H1 (cell line): ENCODE data around the gene ITGA5. TPM values are rescaled to one million over a fixed set of nuclear protein-coding genes. Genes with fewer than 3 reads are reported as not detected.
A peak's percentile ranks its signal among the peaks of the same experiment; 100 is the strongest.
"Not testable (repeated sequence)": the region's sequence is repeated elsewhere in the genome, so short reads cannot be mapped to it uniquely, and the experiment has no call there.

ENCODE experiments used
- CTCF ChIA-PET: fragments of 300-600 bp; sonication (Branson Sonifier 250); formaldehyde crosslinking; loops from one replicate; lab custom pipeline; 2021; ENCODE audit not compliant: partially characterized antibody; lab: Charles Lee
- POLR2A ChIA-PET: fragments of 300-600 bp; sonication (Branson Sonifier 250); formaldehyde crosslinking; loops from one replicate; lab custom pipeline; 2021; ENCODE audit warnings: inconsistent platforms; ENCODE audit not compliant: partially characterized antibody; lab: Charles Lee
- DNase-seq, 2 experiments: peaks; one replicate each; pipeline versions ENCODE4 v3.0.0 to v3.0.0-alpha.2; 2010 to 2022; ENCODE audit warnings: low spot score in 2 of 2, low read depth in 1 of 2, mixed read lengths in 1 of 2
- FAIRE-seq: peaks from 2 replicates; lab custom pipeline; 2011; peaks lifted over from hg19 to GRCh38; lab: Jason Lieb, UNC
- H2AFZ ChIP-seq: 2 replicates; pipeline ENCODE4 v1.8.1; 2012; ENCODE audit warnings: low read length, inconsistent platforms
- H2AK5ac ChIP-seq: 2 replicates; pipeline ENCODE4 v1.6.1; 2013; ENCODE audit warnings: low read depth, low read length
- H2BK120ac ChIP-seq: replicated peaks from 2 replicates; pipeline ENCODE3; 2013; ENCODE audit warnings: low read depth, low read length, inconsistent platforms
- H2BK12ac ChIP-seq: 2 replicates; pipeline ENCODE4 v1.6.1; 2013; ENCODE audit warnings: low read depth, low read length
- H2BK15ac ChIP-seq: 2 replicates; pipeline ENCODE4 v1.6.1; 2013; ENCODE audit warnings: low read length
- H2BK20ac ChIP-seq: 2 replicates; pipeline ENCODE4 v1.6.1; 2013; ENCODE audit warnings: low read length
- H2BK5ac ChIP-seq: 2 replicates; pipeline ENCODE4 v1.6.1; 2013; ENCODE audit warnings: low read depth, low read length
- H3K14ac ChIP-seq: 2 replicates; pipeline ENCODE4 v1.6.1; 2013; ENCODE audit warnings: inconsistent platforms; ENCODE audit not compliant: insufficient read length
- H3K18ac ChIP-seq: 2 replicates; pipeline ENCODE4 v1.6.1; 2013; ENCODE audit warnings: low read length; ENCODE audit errors: extremely low read depth
- H3K23ac ChIP-seq: 2 replicates; pipeline ENCODE4 v1.6.1; 2013; ENCODE audit warnings: inconsistent platforms; ENCODE audit not compliant: insufficient read length
- H3K23me2 ChIP-seq: 2 replicates; pipeline ENCODE4 v1.6.1; 2013; ENCODE audit warnings: low read depth, low read length
- H3K27ac ChIP-seq: 2 replicates; pipeline ENCODE4 v1.6.1; 2011; ENCODE audit warnings: low read depth, low read length, inconsistent platforms
- H3K27me3 ChIP-seq, 4 experiments: replicated peaks in 1 of 4; 1 replicate in 1 of 4; 2 replicates in 3 of 4; pipeline versions ENCODE4 v1.6.1 to v1.8.1; 2011 to 2013; ENCODE audit warnings: low read length in 3 of 4, mild to moderate bottlenecking in 3 of 4, inconsistent platforms in 2 of 4, mixed read lengths in 2 of 4, moderate library complexity in 1 of 4; ENCODE audit not compliant: control insufficient read depth in 3 of 4, insufficient read depth in 3 of 4; ENCODE audit errors: extremely low read depth in 1 of 4
- H3K36me3 ChIP-seq, 4 experiments: 2 replicates each; pipeline versions ENCODE4 v1.6.1 to v1.8.1; 2011 to 2013; ENCODE audit warnings: mild to moderate bottlenecking in 4 of 4, low read length in 3 of 4, moderate library complexity in 2 of 4, control low read depth in 1 of 4, inconsistent platforms in 1 of 4; ENCODE audit not compliant: insufficient read depth in 4 of 4, control insufficient read depth in 2 of 4
- H3K4ac ChIP-seq: replicated peaks from 2 replicates; pipeline ENCODE3; 2013; ENCODE audit warnings: low read length, low read depth, mixed read lengths, inconsistent platforms; ENCODE audit not compliant: insufficient read length
- H3K4me1 ChIP-seq, 4 experiments: replicated peaks in 1 of 4; 1 replicate in 1 of 4; 2 replicates in 3 of 4; pipeline versions ENCODE4 v1.6.1 to v1.8.1; 2011 to 2013; ENCODE audit warnings: low read length in 3 of 4, inconsistent platforms in 2 of 4, mixed read lengths in 1 of 4; ENCODE audit not compliant: insufficient read depth in 4 of 4, control insufficient read depth in 3 of 4
- H3K4me2 ChIP-seq, 2 experiments: 2 replicates each; pipeline versions ENCODE4 v1.6.1 to v1.8.1; 2011 to 2013; ENCODE audit warnings: low read depth in 2 of 2, low read length in 2 of 2, control low read depth in 1 of 2, inconsistent platforms in 1 of 2, mild to moderate bottlenecking in 1 of 2; ENCODE audit not compliant: insufficient read depth in 1 of 2
- H3K4me3 ChIP-seq, 4 experiments: fragments of 200-600, 300-600 bp in 1 of 4; sonication (generic), shearing (Covaris generic), sonication (Bioruptor Twin) in 1 of 4; 2 replicates each; pipeline versions ENCODE4 v1.5.1 to v1.8.1; 2011 to 2016; ENCODE audit warnings: low read length in 4 of 4, low read depth in 3 of 4, control low read depth in 2 of 4, inconsistent platforms in 2 of 4, mild to moderate bottlenecking in 2 of 4, mixed read lengths in 1 of 4, moderate library complexity in 1 of 4; ENCODE audit not compliant: insufficient read depth in 2 of 4; ENCODE audit errors: extremely low read depth in 1 of 4
- H3K56ac ChIP-seq: replicated peaks from 2 replicates; pipeline ENCODE3; 2013; ENCODE audit warnings: low read depth, mild to moderate bottlenecking, mixed read lengths, low read length, inconsistent platforms; ENCODE audit not compliant: insufficient read length
- H3K79me1 ChIP-seq: 2 replicates; pipeline ENCODE4 v1.6.1; 2013; ENCODE audit warnings: low read depth, low read length, control low read depth
- H3K79me2 ChIP-seq, 2 experiments: 2 replicates each; pipeline versions ENCODE4 v1.6.1 to v1.8.1; 2012 to 2013; ENCODE audit warnings: low read length in 2 of 2, mild to moderate bottlenecking in 2 of 2, inconsistent platforms in 1 of 2; ENCODE audit not compliant: insufficient read depth in 2 of 2, control insufficient read depth in 1 of 2
- H3K9ac ChIP-seq, 4 experiments: replicated peaks in 1 of 4; 1 replicate in 1 of 4; 2 replicates in 3 of 4; pipeline versions ENCODE4 v1.6.1 to v1.8.1; 2011 to 2013; ENCODE audit warnings: low read depth in 3 of 4, low read length in 3 of 4, control low read depth in 2 of 4, mild to moderate bottlenecking in 2 of 4, moderate library complexity in 2 of 4, inconsistent platforms in 1 of 4; ENCODE audit errors: extremely low read depth in 1 of 4
- H3K9me3 ChIP-seq, 2 experiments: 2 replicates each; pipeline versions ENCODE4 v1.6.1 to v1.8.1; 2012 to 2013; ENCODE audit warnings: mild to moderate bottlenecking in 2 of 2, moderate library complexity in 2 of 2, control low read depth in 1 of 2, inconsistent platforms in 1 of 2, low read depth in 1 of 2, low read length in 1 of 2, mixed read lengths in 1 of 2; ENCODE audit not compliant: insufficient read depth in 2 of 2
- H4K20me1 ChIP-seq, 2 experiments: replicated peaks in 1 of 2; 2 replicates each; pipeline versions ENCODE3 to v1.8.1; 2011 to 2013; ENCODE audit warnings: inconsistent platforms in 2 of 2, low read length in 2 of 2, mild to moderate bottlenecking in 1 of 2; ENCODE audit not compliant: insufficient read depth in 2 of 2, control insufficient read depth in 1 of 2
- H4K5ac ChIP-seq: 2 replicates; pipeline ENCODE4 v1.6.1; 2013; ENCODE audit warnings: low read length, low read depth, mixed read lengths, inconsistent platforms; ENCODE audit not compliant: insufficient read length
- H4K8ac ChIP-seq: 2 replicates; pipeline ENCODE4 v1.8.0; 2013; ENCODE audit warnings: mild to moderate bottlenecking, moderate library complexity, low read length, inconsistent platforms; ENCODE audit not compliant: insufficient read depth; ENCODE audit errors: extremely low read depth
- H4K91ac ChIP-seq: replicated peaks from 2 replicates; pipeline ENCODE3; 2013; ENCODE audit warnings: low read length, mixed read lengths, inconsistent platforms; ENCODE audit not compliant: insufficient read length
- ASH2L ChIP-seq: fragments of 200-600, 300-600 bp; sonication (generic); IDR thresholded peaks from one replicate; pipeline ENCODE4 v1.7.1; 2017; ENCODE audit warnings: low read length
- CTCF ChIP-seq, 3 experiments: IDR thresholded peaks; 1 replicate in 2 of 3; 2 replicates in 1 of 3; pipeline versions ENCODE4 v1.5.1 to v1.6.1; 2011; ENCODE audit warnings: low read length in 3 of 3, mild to moderate bottlenecking in 3 of 3, inconsistent platforms in 2 of 3, low read depth in 1 of 3, moderate library complexity in 1 of 3; ENCODE audit not compliant: insufficient read depth in 1 of 3; ENCODE audit errors: control extremely low read depth in 1 of 3
- POU5F1 ChIP-seq: IDR thresholded peaks from 2 replicates; pipeline ENCODE4 v1.6.1; 2011; ENCODE audit warnings: low read depth, mild to moderate bottlenecking, low read length, moderate library complexity
- WGBS, 2 experiments: shearing (Covaris generic) in 1 of 2; methylation state at CpG; one replicate each; pipeline versions ENCODE4 v1.1.6 to v1.1.7; 2013 to 2015; ENCODE audit warnings: low lambda C conversion rate in 2 of 2, mixed read lengths in 2 of 2, inconsistent platforms in 1 of 2, low coverage in 1 of 2, missing lambda C conversion rate in 1 of 2; ENCODE audit not compliant: insufficient replicate concordance in 2 of 2, insufficient coverage in 1 of 2, insufficient read length in 1 of 2; ENCODE audit errors: extremely low coverage in 1 of 2, missing lambda C conversion rate in 1 of 2; 5-methylcytosine and 5-hydroxymethylcytosine counted together
- polyA plus RNA-seq, 7 experiments: library from polyadenylated mRNA; depleted of rRNA in 3 of 7; stranded (reverse) in 5 of 7; unstranded in 2 of 7; fragments of >200 nt in 5 of 7; fragments of 200-250 nt in 2 of 7; gene quantifications; 1 replicate in 5 of 7; 2 replicates in 1 of 7; 4 replicates in 1 of 7; pipeline versions ENCODE4 v1.2.1 to v1.2.3, GENCODE V29; 2011 to 2013; ENCODE audit warnings: missing spikeins in 2 of 7, mixed read lengths in 2 of 7
- total RNA-seq: library from RNA; stranded (reverse); fragmentation: NEBNext Ultra II Directional; extraction: Animal tissue kit (Norgen Biotek cat#: 25700); gene quantifications from 2 replicates; pipeline ENCODE4 v1.2.1, GENCODE V29; 2021

The ITGA5 gene
- total and polyA plus RNA-seq, 2 of the 8 experiments (the other 6 are each of a cell fraction or from before 2014, with no cell fraction given): 11.6 to 19.4 TPM

- peak; percentile 13 to 34 (median 16); a peak in 2 of 4 replicates for TF ChIP-seq CTCF (IDR thresholded peaks at IDR 0.05; ENCODE audit: control extremely low read depth in 1 of 3, insufficient read depth in 1 of 3, low read depth in 1 of 3, low read length in 3 of 3)
- peak; percentile 48 for TF ChIP-seq ASH2L
- no peak for TF ChIP-seq POU5F1
- TF ChIP-seq, all 59 proteins: peak for 6
Observed at GRCh38 chr12:54355104-54355815, 63.8 kb downstream of the ITGA5 start (continued).

DNA sequence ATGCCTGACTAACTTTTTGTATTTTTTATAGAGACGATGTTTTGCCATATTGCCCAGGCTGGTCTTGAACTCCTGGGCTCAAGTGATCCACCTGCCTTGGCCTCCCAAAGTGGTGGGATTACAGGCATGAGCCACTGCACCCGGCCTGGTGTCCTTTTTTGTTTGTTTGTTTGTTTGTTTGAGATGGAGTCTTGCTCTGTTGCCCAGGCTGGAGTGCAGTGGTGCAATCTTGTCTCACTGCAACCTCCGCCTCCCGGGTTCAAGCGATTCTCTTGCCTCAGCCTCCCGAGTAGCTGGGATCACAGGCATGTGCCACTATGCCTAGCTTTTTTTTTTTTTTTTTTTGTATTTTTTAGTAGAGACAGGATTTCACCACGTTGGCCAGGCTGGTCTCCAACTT is 64.8 kb downstream of the ITGA5 start:
- not testable (repeated sequence) for H2BK5ac ChIP-seq, H4K91ac ChIP-seq, FAIRE-seq, H3K79me2 ChIP-seq, H3K4me2 ChIP-seq, H3K9ac ChIP-seq, H3K27ac ChIP-seq, H4K5ac ChIP-seq, DNase-seq, H2AFZ ChIP-seq, H3K18ac ChIP-seq, H3K23ac ChIP-seq, H3K36me3 ChIP-seq, H3K27me3 ChIP-seq, H2BK20ac ChIP-seq, H2BK120ac ChIP-seq, H4K8ac ChIP-seq, H2BK15ac ChIP-seq, H4K20me1 ChIP-seq, H3K4ac ChIP-seq, H3K79me1 ChIP-seq, H3K9me3 ChIP-seq, H2AK5ac ChIP-seq, H3K4me3 ChIP-seq, H2BK12ac ChIP-seq, H3K56ac ChIP-seq, H3K14ac ChIP-seq
- Histone ChIP-seq H3K23me2 (peaks cover 14% of the 10 kb centered on the region), H3K4me1 (peaks cover 34 to 77% (median 36%) of the 10 kb centered on the region in 4 experiments)
- 78% methylated on average over 3 of the region's 7 CpGs; no CpG with 5 or more reads in 1 of the 2 experiments for WGBS, 2 experiments
- POLR2A ChIA-PET: interaction anchor here (1.2 to 6.3 kb wide), 5 partner anchors 20 to 74 kb away, joined by 4 to 74 read pairs (median 49); partner anchors contain the start of genes CBX5 and HNRNPA1
- CTCF ChIA-PET: interaction anchor here (0.6 to 6.2 kb wide), 13 partner anchors 10 to 907 kb away, joined by 3 to 121 read pairs (median 6); partner anchors contain the start of gene COPZ1
